ENCODE results near the gene SLC6A3. TPM values are rescaled to one million over a fixed set of nuclear protein-coding genes. Genes with fewer than 3 reads are reported as not detected.

Gene SLC6A3
- total and polyA plus RNA-seq, 7 donors: under 0.01 to 0.01 TPM; not detected in 5

GRCh38 chr5:1354576-1354975 lies 90.7 kb downstream of the SLC6A3 start:
- DNase-seq (no peak), ATAC-seq (no peak)
- no peaks in the 10 kb centered on the region for H3K4me1 ChIP-seq
- H3K27ac ChIP-seq: no peak overlapping the region
- peaks cover 0 to 13% (median 0%) of the 10 kb centered on the region in 3 donors for H3K27me3 ChIP-seq (ENCODE audit: insufficient read depth in 3 of 3, low read length in 2 of 3)
- intact Hi-C loops (cut with DNase I): no loop called here
- no peak overlapping the region for H3K4me3 ChIP-seq
- TF ChIP-seq, protein P1, sequence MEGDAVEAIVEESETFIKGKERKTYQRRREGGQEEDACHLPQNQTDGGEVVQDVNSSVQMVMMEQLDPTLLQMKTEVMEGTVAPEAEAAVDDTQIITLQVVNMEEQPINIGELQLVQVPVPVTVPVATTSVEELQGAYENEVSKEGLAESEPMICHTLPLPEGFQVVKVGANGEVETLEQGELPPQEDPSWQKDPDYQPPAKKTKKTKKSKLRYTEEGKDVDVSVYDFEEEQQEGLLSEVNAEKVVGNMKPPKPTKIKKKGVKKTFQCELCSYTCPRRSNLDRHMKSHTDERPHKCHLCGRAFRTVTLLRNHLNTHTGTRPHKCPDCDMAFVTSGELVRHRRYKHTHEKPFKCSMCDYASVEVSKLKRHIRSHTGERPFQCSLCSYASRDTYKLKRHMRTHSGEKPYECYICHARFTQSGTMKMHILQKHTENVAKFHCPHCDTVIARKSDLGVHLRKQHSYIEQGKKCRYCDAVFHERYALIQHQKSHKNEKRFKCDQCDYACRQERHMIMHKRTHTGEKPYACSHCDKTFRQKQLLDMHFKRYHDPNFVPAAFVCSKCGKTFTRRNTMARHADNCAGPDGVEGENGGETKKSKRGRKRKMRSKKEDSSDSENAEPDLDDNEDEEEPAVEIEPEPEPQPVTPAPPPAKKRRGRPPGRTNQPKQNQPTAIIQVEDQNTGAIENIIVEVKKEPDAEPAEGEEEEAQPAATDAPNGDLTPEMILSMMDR (IDR thresholded peaks at IDR 0.05): no peak
- 51 to 62% (median 57%) methylated on average over 4 of the region's 4 CpGs for WGBS, 3 donors
- no peaks in the 10 kb centered on the region for H3K9me3 ChIP-seq
- no peaks in the 10 kb centered on the region for H3K36me3 ChIP-seq (ENCODE audit: insufficient read depth in 1 of 2, low read depth in 1 of 2)

DNA sequence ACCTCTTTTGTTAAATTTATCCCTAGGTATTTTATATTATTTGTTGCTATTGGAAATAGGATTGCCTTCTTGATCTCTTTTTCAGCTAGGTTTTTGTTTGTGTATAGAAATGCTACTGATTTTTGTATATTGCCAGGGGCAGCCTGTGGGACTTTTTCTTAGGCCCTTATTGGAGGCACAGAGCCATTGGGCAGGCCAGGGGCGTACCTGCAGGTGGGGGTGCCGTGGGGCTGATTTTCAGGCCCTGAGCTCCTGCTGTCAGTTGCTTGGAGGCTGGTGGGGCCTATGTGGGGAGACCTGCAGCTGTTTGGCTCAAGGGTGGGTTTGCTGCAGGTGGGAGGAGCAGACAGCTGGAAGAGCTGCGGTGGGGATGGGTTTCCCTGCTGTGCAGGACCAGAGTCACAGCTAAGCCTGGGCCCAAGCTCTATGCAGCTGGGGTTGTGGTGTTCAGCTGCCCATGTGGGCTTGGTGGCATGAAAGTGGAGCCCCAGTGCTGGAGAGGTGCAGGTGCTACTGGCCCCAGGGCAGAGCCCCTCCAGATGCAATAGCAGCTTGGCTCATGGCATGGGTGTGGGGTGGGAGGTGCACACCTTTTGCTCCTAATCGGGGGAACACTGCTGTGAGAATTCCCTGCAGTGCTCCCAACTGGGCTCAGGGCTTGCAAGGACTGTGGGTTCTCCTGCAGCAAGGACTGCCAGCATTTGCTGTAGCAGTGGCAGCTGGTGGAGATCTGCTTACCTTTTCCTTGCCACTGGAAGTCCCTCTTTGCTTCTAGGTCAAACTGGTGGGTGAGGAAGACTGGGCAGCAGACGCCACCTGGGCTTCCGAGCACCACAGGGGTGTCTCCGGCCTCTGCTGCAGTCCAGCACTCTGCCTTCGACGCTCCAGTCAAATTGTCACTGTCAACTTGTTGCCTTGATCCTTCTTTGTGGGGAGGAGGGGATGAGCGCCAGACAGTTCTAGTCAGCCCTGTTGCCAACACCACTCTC lies 92.7 kb downstream of the SLC6A3 start:
- TF ChIP-seq, protein P1 (IDR thresholded peaks at IDR 0.05): no peak
- ATAC-seq (no peak), DNase-seq (no peak)
- 68 to 78% (median 75%) methylated on average over 10 of the region's 10 CpGs for WGBS, 3 donors
- H3K4me1 ChIP-seq: no peaks in the 10 kb centered on the region
- no peaks in the 10 kb centered on the region for H3K9me3 ChIP-seq
- no peak overlapping the region for H3K4me3 ChIP-seq
- peaks cover 0 to 2% (median 0%) of the 10 kb centered on the region in 3 donors for H3K27me3 ChIP-seq (ENCODE audit: insufficient read depth in 3 of 3, low read length in 2 of 3)
- intact Hi-C loops (cut with DNase I): no loop called here
- no peaks in the 10 kb centered on the region for H3K36me3 ChIP-seq (ENCODE audit: insufficient read depth in 1 of 2, low read depth in 1 of 2)
- H3K27ac ChIP-seq: no peak overlapping the region

DNA sequence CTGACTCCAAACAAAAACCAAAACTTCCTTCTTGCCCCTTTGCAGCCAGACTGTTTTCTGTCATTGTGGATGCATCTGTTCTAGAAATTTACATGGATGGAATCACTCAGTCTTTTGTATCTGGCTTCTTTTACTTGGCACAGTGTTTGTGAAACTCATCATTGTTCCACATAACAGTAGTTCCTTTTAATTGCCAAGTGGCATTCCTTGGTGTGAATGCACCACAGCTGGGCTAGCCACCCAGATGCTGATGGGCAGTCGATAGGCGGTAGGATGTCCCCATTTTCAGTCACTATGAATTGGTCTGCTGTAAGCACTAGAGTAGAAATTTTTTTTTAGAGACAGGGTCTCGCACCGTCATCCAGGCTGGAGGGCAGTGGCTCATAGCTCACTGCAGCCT lies 94.1 kb downstream of the SLC6A3 start:
- TF ChIP-seq, protein P1 (IDR thresholded peaks at IDR 0.05): no peak
- Histone ChIP-seq H3K9me3 (no peaks in the 10 kb centered on the region), H3K4me1 (peaks cover 3% of the 10 kb centered on the region), H3K27ac (no peak overlapping the region), H3K36me3 (ENCODE audit: insufficient read depth in 1 of 2, low read depth in 1 of 2) (no peaks in the 10 kb centered on the region), H3K27me3 (ENCODE audit: insufficient read depth in 3 of 3, low read length in 2 of 3) (peaks cover 0 to 2% (median 0%) of the 10 kb centered on the region in 3 donors), H3K4me3 (no peak overlapping the region)
- DNase-seq (no peak), ATAC-seq (no peak)
- WGBS, 3 donors: 25 to 32% (median 30%) methylated on average over 4 of the region's 4 CpGs
- intact Hi-C loops (cut with DNase I): no loop called here

DNA sequence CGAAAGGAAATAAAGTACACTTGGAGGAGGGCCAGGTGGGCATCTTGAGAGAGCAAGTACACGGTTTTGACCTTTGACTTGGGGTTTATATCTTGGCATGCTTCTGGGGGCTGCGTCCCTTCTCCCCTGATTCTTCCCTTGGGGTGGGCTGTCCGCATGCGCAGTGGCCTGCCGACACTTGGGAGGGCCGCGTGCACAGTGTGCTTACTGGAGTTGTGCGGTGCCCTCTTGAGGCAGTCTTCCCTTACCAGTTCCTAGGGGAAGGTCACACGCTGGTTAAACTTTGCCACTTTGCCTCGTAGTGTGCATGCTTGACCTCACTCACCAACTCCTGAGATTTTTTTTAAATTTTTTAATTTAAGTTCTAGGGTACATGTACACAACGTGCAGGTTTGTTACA lies 96.0 kb downstream of the SLC6A3 start:
- Histone ChIP-seq H3K27me3 (ENCODE audit: insufficient read depth in 3 of 3, low read length in 2 of 3) (no peaks in the 10 kb centered on the region), H3K4me1 (peaks cover 10% of the 10 kb centered on the region), H3K36me3 (ENCODE audit: insufficient read depth in 1 of 2, low read depth in 1 of 2) (no peaks in the 10 kb centered on the region), H3K9me3 (no peaks in the 10 kb centered on the region), H3K27ac (no peak overlapping the region), H3K4me3 (no peak overlapping the region)
- no peak for ATAC-seq
- TF ChIP-seq, protein P1 (IDR thresholded peaks at IDR 0.05): no peak
- DNase-seq: no peak
- intact Hi-C loops (cut with DNase I): loop anchor here (10.0 kb wide), 3 partner anchors 176 to 456 kb away; partner anchors contain the start of genes LPCAT1 (in 1 of the 2) and NDUFS6 (in 1 of the 2)
- WGBS, 3 donors: 36 to 47% (median 44%) methylated on average over 12 of the region's 12 CpGs
